Spleen (tissue), 7 donors: ENCODE results near the gene ANOS1.

ENCODE experiments used
- POLR2AphosphoS5 ChIP-seq, 3 donors: sonication (generic); formaldehyde crosslinking; IDR thresholded peaks; one replicate each; pipeline ENCODE4 v1.5.1; 2017; ENCODE audit warnings: antibody characterized with exemption in 3 of 3
- TF ChIP-seq, protein P1 (sequence below), 11 experiments: fragments of 200-600 bp in 7 of 11; fragments of 450-650 bp in 4 of 11; sonication (generic) in 4 of 11; IDR thresholded peaks in 8 of 11; conservative IDR thresholded peaks in 3 of 11; 1 replicate in 7 of 11; 2 replicates in 4 of 11; pipeline versions ENCODE4 v1.4.0 to v1.8.0; 2016 to 2021; ENCODE audit warnings: antibody characterized with exemption in 11 of 11, inconsistent platforms in 4 of 11, mild to moderate bottlenecking in 1 of 11
- donor health status: DM: no; HTN: no; CAD: no; lungs with moderate emphysema.
- donor health status: DM: no; HTN: no; CAD: no.
- donor health status: DM: no; HTN: no; CAD: no.

DNA sequence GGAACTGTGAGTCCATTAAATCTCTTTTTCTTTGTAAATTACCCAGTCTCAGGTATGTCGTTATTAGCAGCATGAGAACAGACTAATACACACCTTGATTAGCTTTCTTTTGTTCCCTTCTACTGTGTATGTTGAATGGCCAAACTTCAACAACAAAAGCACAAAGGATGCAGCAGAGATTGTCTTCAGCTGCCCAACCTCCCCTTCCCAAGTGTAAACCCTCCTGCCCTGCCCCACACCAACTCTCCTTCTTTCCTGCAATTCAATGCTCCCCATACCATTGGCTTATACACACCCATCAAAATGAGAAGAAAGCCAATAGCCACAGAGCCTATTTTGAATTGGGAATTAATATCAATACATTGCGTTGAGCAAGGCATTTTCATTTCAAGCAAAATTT is 27.8 kb downstream of the ANOS1 start:
- TF ChIP-seq, protein P1, sequence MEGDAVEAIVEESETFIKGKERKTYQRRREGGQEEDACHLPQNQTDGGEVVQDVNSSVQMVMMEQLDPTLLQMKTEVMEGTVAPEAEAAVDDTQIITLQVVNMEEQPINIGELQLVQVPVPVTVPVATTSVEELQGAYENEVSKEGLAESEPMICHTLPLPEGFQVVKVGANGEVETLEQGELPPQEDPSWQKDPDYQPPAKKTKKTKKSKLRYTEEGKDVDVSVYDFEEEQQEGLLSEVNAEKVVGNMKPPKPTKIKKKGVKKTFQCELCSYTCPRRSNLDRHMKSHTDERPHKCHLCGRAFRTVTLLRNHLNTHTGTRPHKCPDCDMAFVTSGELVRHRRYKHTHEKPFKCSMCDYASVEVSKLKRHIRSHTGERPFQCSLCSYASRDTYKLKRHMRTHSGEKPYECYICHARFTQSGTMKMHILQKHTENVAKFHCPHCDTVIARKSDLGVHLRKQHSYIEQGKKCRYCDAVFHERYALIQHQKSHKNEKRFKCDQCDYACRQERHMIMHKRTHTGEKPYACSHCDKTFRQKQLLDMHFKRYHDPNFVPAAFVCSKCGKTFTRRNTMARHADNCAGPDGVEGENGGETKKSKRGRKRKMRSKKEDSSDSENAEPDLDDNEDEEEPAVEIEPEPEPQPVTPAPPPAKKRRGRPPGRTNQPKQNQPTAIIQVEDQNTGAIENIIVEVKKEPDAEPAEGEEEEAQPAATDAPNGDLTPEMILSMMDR (IDR thresholded peaks at IDR 0.05 in 8 of 11, conservative IDR thresholded peaks at IDR 0.05 in 3 of 11), result no peak
- TF ChIP-seq POLR2AphosphoS5 (IDR thresholded peaks at IDR 0.05), result no peak
